Colonic mucosa (tissue), 4 donors: ENCODE results near the gene GFER. TPM values are rescaled to one million over a fixed set of nuclear protein-coding genes. Genes with fewer than 3 reads are reported as not detected.
A peak's percentile ranks its signal among the peaks of the same experiment; 100 is the strongest.

Experiments used
- DNase-seq: peaks from one replicate; pipeline ENCODE4 v3.0.0-alpha.2; 2020
- H3K27ac ChIP-seq: fragments of 200-600 bp; one replicate; pipeline ENCODE4 v1.8.0; 2021
- H3K27me3 ChIP-seq: fragments of 200-600 bp; one replicate; pipeline ENCODE4 v1.8.0; 2021
- H3K36me3 ChIP-seq: fragments of 200-600 bp; one replicate; pipeline ENCODE4 v1.8.0; 2021
- H3K4me1 ChIP-seq: fragments of 200-600 bp; one replicate; pipeline ENCODE4 v1.8.0; 2021; ENCODE audit warnings: mild to moderate bottlenecking
- H3K4me3 ChIP-seq: fragments of 200-600 bp; one replicate; pipeline ENCODE4 v1.8.0; 2021
- H3K9ac ChIP-seq, 2 donors: one replicate each; pipeline ENCODE4 v1.7.0; 2013; ENCODE audit warnings: control low read depth in 2 of 2, low read depth in 2 of 2, low read length in 2 of 2
- H3K9me3 ChIP-seq: fragments of 200-600 bp; one replicate; pipeline ENCODE4 v1.8.0; 2021
- intact Hi-C: fragments of 100-400 bp; cut with DNase I; formaldehyde crosslinking; loops from one replicate; pipeline ENCODE4 v1.14.1; 2022
- total RNA-seq, 2 donors: library from RNA; stranded (reverse); fragmentation: NEBNext Ultra II Directional in 1 of 2; extraction: Animal tissue kit (Norgen Biotek cat#: 25700) in 1 of 2; gene quantifications; one replicate each; pipeline ENCODE4 v1.2.1, GENCODE V29; 2021
- TF ChIP-seq, protein P1 (sequence below): fragments of 200-600 bp; IDR thresholded peaks from one replicate; pipeline ENCODE4 v1.8.0; 2022; ENCODE audit warnings: antibody characterized with exemption, mild to moderate bottlenecking
- donor health status: healthy.
- donor health status: DM: no; HTN: no; CAD: no.
- donor health status: DM: no; HTN: no; CAD: no.

The GFER gene
- total RNA-seq, 2 donors from 2014 or later = 76.6 to 79.5 TPM

DNA sequence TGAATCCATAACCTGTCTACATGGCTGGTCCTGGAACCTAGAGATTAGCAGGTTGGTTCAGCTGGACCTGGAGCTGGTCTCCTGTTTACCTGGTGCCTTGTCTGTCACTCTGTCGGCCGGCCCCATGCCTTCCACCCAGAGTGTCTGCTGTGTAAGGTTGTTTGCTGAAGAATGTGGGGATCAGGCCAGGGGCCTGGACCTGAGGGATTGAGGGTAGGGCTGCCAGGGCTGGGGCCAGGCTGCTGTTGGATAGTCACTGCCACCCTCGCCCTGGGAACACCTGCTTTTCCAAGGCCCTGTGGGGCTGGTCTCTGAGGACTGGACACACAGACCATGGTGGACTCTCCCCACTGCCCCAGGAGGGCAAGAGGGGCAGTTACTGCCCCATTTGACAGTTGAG is 44.2 kb downstream of the GFER start:
- H3K9me3 ChIP-seq = no peaks in the 10 kb centered on the region
- H3K27me3 ChIP-seq = no peaks in the 10 kb centered on the region
- no peaks in the 10 kb centered on the region for H3K4me1 ChIP-seq
- TF ChIP-seq, protein P1, sequence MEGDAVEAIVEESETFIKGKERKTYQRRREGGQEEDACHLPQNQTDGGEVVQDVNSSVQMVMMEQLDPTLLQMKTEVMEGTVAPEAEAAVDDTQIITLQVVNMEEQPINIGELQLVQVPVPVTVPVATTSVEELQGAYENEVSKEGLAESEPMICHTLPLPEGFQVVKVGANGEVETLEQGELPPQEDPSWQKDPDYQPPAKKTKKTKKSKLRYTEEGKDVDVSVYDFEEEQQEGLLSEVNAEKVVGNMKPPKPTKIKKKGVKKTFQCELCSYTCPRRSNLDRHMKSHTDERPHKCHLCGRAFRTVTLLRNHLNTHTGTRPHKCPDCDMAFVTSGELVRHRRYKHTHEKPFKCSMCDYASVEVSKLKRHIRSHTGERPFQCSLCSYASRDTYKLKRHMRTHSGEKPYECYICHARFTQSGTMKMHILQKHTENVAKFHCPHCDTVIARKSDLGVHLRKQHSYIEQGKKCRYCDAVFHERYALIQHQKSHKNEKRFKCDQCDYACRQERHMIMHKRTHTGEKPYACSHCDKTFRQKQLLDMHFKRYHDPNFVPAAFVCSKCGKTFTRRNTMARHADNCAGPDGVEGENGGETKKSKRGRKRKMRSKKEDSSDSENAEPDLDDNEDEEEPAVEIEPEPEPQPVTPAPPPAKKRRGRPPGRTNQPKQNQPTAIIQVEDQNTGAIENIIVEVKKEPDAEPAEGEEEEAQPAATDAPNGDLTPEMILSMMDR = no peak
- DNase-seq = no peak
- H3K4me3 ChIP-seq = peak overlapping the region; percentile 66
- no peaks in the 10 kb centered on the region for H3K36me3 ChIP-seq
- intact Hi-C loops = loop anchor here (10.0 kb wide), 1 partner anchor 57 kb away; no protein-coding TSS in a partner anchor
- H3K27ac ChIP-seq = no peak overlapping the region
- H3K9ac ChIP-seq = peak overlapping the region; percentile 50 to 76

DNA sequence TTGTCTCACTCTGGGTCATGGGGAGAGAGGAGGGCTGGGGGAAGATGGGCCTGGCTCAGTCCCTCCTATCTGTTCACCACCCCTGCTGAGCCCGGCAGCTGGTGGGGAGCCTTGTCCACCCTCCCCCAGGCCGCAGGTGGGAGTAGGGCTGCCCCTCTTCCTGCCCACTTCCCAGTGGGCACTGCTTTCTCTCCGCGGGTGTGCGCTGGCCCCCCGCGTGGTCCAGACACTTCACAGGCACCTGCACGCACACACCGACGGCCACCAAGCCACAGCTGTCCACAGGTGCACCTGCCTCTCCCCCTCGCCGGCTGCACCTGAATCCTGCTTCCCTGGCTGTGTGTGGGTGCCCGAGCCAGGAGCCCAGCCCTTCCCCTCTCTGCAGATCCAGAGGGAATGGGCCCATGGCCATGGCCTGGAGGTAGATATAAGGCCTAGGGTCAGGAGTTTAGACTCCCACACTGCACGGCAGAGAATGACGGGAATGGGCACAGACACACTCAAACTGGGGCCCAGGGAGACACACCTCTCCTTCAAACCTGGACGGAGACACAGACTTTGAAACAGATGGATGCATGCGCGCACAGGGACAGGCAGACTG is 44.7 kb downstream of the GFER start:
- Histone ChIP-seq H3K9ac (peak overlapping the region; percentile 2 to 76), H3K9me3 (no peaks in the 10 kb centered on the region), H3K4me3 (peak overlapping the region; percentile 66), H3K36me3 (no peaks in the 10 kb centered on the region), H3K4me1 (no peaks in the 10 kb centered on the region), H3K27ac (no peak overlapping the region), H3K27me3 (no peaks in the 10 kb centered on the region)
- TF ChIP-seq, protein P1 = no peak
- DNase-seq = no peak
- intact Hi-C loops = loop anchor here (10.0 kb wide), 1 partner anchor 56 kb away; no protein-coding TSS in a partner anchor

DNA sequence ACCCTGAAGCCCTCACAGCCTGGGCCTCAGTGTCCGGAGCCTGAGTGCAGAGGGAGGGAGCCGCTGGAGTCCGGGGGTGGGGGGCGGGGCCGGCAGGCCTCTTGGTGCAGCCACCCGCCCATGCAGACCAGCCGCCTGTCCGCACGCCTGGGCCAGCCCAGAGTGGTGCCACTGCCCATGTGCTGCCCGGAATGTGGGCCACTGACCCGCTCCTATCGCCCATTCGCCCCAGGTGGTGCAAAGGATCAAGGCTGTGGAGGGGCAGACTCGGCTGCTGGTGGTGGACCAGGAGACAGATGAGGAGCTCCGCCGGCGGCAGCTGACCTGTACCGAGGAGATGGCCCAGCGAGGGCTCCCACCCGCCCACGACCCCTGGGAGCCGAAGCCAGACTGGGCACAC is 45.4 kb downstream of the GFER start:
- Histone ChIP-seq H3K27ac (no peak overlapping the region), H3K4me1 (no peaks in the 10 kb centered on the region), H3K27me3 (no peaks in the 10 kb centered on the region), H3K36me3 (no peaks in the 10 kb centered on the region), H3K4me3 (no peak overlapping the region), H3K9me3 (no peaks in the 10 kb centered on the region), H3K9ac (no peak overlapping the region)
- DNase-seq = no peak
- TF ChIP-seq, protein P1 = no peak
- intact Hi-C loops = loop anchor here (10.0 kb wide), 1 partner anchor 55 kb away; no protein-coding TSS in a partner anchor

DNA sequence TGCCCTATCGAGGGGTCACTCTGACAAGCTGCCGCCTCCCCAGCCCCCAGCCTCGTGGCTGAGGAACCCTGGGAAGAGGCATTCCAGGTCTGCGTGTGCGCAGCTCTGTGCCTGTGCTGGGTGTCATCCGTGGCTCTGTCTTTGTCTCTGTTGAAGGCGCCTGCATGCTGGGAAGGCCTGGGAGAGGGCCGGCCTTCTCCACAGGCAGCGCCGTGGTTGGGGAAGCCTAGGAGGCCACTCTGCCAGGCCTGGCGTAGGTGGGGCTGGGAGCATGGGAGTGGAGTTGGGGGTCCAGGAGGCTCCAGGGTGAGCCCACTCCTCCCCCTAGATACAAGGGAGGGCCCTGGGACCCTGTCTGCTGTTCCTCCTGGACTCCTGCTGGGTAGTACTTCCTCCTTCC is 46.0 kb downstream of the GFER start:
- TF ChIP-seq, protein P1 = no peak
- Histone ChIP-seq H3K4me3 (no peak overlapping the region), H3K27ac (no peak overlapping the region), H3K9ac (peak overlapping the region in 1 of 2 donors; percentile 18), H3K36me3 (no peaks in the 10 kb centered on the region), H3K9me3 (no peaks in the 10 kb centered on the region), H3K4me1 (no peaks in the 10 kb centered on the region), H3K27me3 (no peaks in the 10 kb centered on the region)
- no peak for DNase-seq
- intact Hi-C loops = no loop called here

DNA sequence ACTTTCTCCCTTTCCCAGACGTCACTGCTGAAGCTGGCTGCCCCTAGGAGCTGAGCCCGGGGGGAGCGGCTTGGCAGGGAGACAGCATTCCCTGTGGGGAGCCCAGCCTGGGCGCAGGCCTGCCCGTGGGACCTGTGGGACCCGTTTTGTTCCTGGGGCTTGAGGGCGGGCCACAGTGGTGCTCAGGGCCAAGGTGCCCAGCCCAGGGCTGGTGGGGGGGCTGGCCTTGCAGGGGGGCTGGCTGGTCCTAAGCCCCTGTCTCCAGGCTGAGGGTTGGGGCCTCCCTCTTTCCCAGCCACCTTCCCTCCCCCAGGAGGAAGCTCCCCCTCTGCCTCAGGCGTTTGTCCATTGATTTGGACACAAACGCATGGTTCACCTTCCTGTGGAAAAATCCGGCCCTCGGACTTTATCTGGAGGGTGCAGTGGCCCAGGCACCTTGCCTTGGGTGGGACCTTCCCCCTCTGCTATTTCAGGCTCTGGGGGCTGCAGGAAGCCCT is 47.1 kb downstream of the GFER start:
- Histone ChIP-seq H3K4me1 (peaks cover 10% of the 10 kb centered on the region), H3K36me3 (no peaks in the 10 kb centered on the region), H3K9ac (no peak overlapping the region), H3K4me3 (no peak overlapping the region), H3K9me3 (no peaks in the 10 kb centered on the region), H3K27me3 (no peaks in the 10 kb centered on the region), H3K27ac (peak overlapping the region; percentile 18)
- TF ChIP-seq, protein P1 = no peak
- no peak for DNase-seq
- intact Hi-C loops = no loop called here
